GM19328 (cell line): Measurements from ENCODE around the gene SMARCE1.

Experiments
- ATAC-seq: cut with Tn5 transposase; IDR thresholded peaks from one replicate; pipeline ENCODE4 v1.9.1; 2021; ENCODE audit warnings: mild to moderate bottlenecking, moderate library complexity; ENCODE audit not compliant: unreplicated experiment

SMARCE1 gene

GRCh38 chr17:40646791-40647623, 611 bp downstream of the SMARCE1 start:
- peak; percentile 20 for ATAC-seq

- no peak for ATAC-seq
Observed at GRCh38 chr17:40645943-40646342, 1.7 kb downstream of the SMARCE1 start.

GRCh38 chr17:40645291-40645690, 2.3 kb downstream of the SMARCE1 start:
- no peak for ATAC-seq

GRCh38 chr17:40637931-40638330, 9.7 kb downstream of the SMARCE1 start:
- ATAC-seq: no peak

- ATAC-seq: no peak
Observed at GRCh38 chr17:40633871-40634270, 13.7 kb downstream of the SMARCE1 start.

GRCh38 chr17:40632216-40632615, 15.4 kb downstream of the SMARCE1 start:
- no peak for ATAC-seq

GRCh38 chr17:40629842-40630241, 17.8 kb downstream of the SMARCE1 start:
- ATAC-seq: no peak

GRCh38 chr17:40625311-40625710, 22.3 kb downstream of the SMARCE1 start:
- no peak for ATAC-seq

- ATAC-seq: no peak
Observed at GRCh38 chr17:40623419-40624210, 24.0 kb downstream of the SMARCE1 start.

- no peak for ATAC-seq
Observed at GRCh38 chr17:40622509-40622928, 25.1 kb downstream of the SMARCE1 start.

GRCh38 chr17:40621578-40621977, 26.0 kb downstream of the SMARCE1 start:
- ATAC-seq: no peak

GRCh38 chr17:40621019-40621418, 26.6 kb downstream of the SMARCE1 start:
- no peak for ATAC-seq

GRCh38 chr17:40618754-40619625, 28.6 kb downstream of the SMARCE1 start:
- no peak for ATAC-seq

- ATAC-seq: no peak
Observed at GRCh38 chr17:40617678-40618240, 29.9 kb downstream of the SMARCE1 start.

GRCh38 chr17:40616592-40616991, 31.0 kb downstream of the SMARCE1 start:
- no peak for ATAC-seq

GRCh38 chr17:40615841-40616476, 31.7 kb downstream of the SMARCE1 start:
- no peak for ATAC-seq

- peak; percentile 62 for ATAC-seq
Observed at GRCh38 chr17:40615068-40615840, 32.4 kb downstream of the SMARCE1 start.

GRCh38 chr17:40614431-40615067, 33.1 kb downstream of the SMARCE1 start:
- peak; percentile 4 for ATAC-seq
